Activated naive CD4-positive, alpha-beta T cell (primary cell): ENCODE data around the gene TCP1.
"Not testable (repeated sequence)": the region's sequence is repeated elsewhere in the genome, so short reads cannot be mapped to it uniquely, and the experiment has no call there.

ENCODE experiments used
- DNase-seq, 4 experiments: peaks; one replicate each; lab custom pipeline; 2025; lab: John Stamatoyannopoulos, UW

TCP1 gene

DNA sequence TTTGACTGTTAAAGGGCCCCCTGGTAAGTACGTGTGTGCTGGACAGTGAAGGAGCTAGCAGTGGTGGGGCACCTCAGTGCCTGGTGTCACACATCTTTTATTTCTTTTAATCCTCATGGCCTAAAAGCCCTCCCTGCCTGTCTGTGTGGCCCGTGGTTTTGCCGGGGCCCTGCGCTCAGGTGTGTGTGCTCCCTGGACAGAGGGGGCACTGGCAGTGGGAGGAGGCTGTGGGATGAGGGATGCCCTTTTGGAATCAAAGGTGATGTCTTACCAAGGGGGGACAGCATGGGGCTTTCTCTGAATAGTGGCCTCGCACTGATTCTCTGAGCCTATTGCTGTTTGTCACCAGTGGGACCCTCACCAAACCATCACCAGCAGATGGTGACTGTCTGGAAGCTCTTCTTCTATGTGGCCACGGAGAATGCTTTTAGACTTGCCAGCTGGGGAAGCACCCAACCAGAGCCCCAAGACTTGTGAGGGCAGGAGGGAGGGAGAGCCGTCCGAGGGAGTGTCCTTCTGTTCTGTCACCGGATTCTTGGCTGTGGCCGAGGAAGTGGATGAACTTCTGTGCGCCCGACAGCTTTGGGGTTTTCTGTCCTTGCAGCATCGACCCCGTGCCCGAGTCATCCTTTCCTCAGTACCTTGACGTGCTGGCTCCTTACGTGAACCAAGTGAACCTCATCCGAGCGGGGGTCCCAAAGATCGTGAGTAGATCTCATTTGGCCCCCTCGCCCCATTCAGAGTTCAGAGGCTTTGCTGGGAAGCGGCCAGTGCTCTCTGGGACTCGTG is 28.7 kb upstream of the TCP1 start:
- DNase-seq: no peak

DNA sequence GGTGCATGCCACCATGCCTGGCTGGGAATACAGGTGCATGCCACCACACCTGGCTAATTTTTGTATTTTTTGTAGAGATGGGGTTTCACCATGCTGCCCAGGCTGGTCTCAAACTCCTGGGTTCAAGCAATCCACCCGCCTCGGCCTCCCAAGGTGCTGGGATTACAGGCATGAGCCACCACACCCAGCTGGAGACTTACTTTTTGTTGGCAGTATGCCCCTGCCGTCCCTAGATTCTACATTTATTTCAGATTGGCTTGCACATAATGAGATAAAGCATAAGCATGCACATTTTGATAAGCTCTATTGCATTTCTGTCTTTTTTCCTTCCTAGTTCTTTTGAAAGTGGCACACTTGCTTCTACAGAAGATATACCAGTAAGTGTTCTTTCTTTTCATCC is 27.4 kb upstream of the TCP1 start:
- DNase-seq: not testable (repeated sequence)

DNA sequence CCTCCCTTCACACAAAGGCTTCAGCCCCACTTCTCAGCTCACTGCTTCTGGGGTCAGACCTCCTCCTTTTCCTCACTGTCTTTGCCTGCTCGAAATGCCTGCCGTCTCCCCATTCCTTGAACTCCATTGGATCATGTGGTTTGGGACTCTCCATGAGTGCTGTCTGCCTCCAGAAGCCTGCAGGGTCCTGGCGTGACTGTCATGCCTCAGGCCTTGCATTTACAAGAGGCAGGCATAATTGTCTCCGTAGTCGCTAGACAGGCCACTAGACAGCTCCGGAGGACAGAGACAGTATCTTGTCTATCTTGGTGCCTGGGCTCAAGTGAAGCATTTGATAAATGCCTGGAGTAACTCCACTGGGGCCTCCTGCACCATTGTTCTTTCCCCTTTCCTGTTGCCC is 26.0 kb upstream of the TCP1 start:
- DNase-seq: no peak

DNA sequence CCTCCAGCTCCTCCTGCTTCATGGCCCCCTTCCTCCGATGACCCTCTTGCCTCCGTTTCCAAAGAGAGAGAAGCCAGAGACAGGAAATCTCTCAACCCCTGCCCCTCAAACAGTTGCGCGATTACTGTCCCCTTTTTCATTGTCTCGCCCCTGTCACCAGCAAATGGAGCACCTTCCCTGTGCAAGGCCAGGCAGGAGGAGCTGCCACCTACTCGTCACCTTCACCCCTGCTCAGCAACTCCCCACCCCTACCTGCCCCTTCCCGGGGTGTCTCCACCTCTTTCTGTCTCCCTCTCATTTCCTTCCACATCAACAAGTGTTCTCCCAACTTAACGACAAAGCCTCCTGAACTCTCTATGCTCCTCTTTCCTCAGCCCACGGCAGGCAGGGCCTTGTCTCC is 24.4 kb upstream of the TCP1 start:
- no peak for DNase-seq

DNA sequence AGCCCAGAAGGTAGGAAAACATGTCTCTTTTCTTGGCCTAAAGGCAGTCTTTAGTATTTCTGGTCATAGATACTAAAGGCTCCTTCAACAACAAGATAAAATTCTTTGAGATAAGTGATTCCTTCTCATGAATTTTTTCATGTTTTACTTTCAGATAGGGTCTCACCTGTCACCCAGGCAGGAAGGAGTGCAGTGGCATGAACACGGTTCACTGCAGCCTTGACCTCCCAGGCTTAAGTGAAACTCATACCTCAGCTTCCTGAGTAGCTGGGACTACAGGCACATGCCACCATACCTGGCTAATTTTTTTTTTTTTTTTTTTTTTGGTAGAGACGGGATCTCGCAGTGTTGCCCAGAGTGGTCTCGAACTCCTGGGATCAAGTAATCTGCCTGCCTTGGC is 19.7 kb upstream of the TCP1 start:
- no peak for DNase-seq

DNA sequence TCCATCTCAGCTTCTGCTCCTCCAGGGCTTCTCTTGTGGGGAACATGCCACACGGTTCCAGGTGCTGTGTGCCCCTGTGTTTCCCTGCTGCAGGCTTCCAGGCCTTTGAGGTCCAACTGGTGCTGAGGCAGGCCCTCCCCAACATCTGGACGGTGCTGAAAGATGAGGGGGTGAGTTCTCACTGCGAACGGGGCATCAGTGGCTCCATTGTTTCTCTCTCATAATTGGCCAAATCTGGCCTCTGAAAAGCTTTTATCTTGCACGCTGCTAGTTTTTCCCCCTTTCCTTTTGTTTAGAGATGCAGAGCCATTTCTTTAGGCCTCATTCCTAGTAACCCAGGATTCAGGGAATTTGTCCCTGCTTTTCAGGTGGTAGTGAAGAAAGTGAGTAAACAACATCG is 19.2 kb upstream of the TCP1 start:
- DNase-seq: no peak

DNA sequence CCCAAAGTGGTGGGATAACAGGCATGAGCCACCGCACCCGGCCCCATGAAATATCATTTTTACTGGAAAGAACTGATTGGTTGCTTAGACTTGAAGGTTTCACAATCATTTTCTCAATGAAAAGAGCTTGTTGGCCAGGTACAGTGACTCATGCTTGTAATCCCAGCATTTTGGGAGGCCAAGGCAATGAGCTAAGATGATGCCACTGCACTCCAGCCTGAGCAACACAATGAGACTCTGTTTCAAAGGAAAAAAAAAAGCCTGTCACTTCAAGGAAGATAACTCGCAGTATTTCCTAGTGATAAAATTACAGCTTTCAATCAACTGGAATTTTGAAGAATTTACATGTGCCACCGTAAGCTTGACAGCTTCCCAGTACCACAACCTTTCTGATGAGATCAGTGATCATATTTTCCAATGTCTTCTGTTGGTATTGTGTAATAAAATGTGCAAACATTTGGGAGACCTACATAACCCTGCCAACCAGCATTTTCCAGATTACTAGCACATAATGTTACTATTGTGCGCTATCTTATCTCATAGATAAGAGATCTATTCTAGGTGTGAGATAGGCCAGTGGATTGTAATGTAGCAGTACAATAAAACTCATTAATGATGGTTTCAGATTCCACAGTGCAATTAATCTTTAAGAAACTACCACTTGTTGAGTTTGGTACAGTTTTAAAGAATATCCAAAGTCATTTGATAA is 17.9 kb upstream of the TCP1 start:
- no peak for DNase-seq

DNA sequence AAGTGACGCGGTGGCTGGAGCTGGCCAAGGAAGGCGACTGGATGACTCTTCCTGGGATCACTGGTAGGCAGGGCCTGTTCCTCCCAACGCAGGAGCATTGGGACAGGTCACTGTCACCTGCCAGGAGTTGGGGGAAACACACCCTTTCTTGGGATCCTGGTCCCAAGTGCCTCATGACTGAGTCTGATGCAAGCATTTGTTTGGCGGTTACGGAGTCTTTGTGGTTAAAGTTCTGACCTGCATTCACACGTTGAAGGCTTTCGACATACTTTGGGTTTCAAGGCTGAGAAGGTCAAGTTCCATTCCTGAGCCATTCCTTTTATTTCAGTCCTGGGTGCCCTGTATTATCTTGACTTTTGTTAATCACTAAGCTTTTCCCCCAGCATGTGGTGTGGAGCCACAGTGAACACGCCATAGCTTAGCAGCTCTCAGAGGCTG is 16.6 kb upstream of the TCP1 start:
- no peak for DNase-seq

DNA sequence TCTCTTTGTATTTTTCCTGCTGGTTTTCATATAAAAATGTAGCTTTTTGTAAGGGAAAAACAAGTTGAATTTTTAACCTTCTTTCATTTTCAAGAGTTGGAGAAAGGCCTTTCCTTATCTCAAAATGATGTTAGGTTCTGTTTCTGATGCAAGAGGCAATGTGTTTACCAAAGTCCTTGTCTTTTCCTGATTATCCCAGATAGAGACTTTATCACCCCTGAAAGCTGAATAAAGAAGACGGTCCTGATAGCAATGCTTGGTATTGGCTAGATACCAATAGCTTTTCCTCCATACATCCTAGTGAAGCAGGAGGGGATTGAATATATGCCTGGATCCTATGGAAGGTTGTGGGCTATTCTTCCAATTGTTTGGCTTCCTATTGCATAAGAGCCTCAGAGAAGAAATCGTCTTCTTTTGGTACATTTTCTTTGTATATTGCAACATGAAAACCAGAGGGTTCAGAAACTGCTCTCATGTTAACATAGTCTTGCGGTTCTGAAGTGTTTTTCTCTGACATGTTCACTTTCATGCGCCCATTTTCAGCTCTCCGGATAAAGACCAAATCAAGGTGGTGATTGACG is 16.1 kb upstream of the TCP1 start:
- DNase-seq: no peak

DNA sequence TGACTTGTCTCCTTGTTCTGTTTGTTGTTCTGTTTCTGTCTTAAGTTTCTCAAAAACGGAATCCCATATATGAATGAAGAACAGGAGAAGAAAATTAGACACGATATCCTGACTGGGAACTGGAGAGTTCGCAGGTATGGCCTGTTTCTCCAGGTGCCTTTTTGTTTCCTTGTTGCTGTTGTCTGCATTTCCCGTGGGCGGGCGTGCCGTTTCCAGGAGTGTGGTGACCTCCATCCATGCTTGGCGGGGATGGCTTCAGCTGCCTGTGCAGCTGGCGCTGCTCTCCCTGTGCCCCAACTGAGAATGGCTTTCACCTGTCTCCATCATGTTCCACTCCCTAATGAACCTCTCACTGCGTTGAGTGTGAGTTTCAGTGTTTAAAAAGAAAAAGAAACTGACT is 15.1 kb upstream of the TCP1 start:
- DNase-seq: no peak

DNA sequence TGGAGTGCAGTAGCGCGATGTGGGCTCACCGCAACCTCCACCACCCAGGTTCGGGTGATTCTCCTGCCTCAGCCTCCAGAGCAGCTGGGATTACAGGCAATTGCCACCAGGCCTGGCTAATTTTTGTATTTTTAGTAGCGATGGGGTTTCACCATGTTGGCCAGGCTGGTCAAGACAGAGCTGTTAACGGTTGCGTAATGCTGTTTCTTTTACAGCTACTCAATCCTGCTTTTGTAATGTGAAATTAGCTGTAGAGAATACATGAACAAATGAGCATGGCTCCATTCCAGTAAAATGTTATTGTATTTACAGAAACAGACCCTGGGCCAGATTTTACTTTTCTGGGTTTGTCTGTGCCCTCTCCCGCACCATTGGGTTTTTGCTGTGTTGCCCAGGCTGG is 12.5 kb upstream of the TCP1 start:
- no peak for DNase-seq

DNA sequence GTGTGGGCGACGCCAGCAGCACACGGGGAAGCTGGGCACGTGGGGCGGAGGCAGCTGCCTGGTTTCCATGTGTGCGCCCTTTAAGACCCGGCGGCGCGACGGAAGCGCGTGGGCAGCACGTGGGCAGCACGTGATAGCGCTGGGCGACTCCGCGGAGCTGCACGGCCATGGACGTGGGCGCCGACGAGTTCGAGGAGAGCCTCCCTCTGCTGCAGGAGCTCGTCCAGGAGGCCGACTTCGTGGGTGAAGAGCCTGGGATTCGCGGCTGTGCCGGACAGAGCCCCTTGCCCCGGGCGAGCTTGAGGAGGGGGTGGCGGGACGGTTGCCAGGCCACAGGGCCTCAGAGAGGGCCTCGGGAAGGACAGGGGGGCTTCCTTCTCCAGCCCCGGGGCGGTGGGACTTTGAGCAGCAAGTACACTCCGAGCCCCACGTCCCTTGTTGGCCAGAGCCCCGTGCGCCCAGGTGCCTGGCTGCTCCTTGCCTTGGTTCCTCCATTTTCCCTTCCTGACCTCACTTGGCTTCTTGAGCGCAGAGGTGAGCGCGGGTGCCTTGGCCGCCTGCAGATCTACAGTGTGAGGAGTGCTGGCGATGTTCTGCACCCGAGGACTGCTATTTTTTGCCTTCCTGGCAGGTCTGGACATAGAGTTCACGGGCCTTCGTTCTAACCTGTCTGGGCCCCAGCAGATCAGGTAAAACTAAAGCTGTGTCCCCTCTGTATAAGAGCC is 10.9 kb upstream of the TCP1 start, which contains the start of gene PNLDC1:
Gene PNLDC1 (plus strand): TSS at position 136 of the 725 bp plus-strand sequence. CDS start 32 bp downstream, at position 168.
- no peak for DNase-seq

DNA sequence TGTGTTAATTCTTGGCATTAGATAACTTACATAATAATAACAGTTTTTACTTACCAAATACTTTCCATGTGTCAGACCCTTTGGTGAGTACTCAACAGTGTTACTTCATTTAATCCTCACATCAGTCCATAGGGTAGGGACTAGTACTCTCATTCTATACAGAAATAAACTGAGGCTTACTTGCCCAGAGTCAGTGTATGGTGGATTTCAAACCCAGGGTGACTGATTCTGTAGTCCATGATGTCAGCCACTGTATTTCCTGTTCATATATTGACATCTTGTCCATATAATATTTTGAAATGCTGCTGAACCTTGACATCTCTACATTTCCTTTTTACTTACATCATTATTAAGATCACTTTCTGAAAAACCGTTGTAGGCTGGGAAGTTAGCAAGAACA is 8.2 kb upstream of the TCP1 start:
- DNase-seq: no peak

DNA sequence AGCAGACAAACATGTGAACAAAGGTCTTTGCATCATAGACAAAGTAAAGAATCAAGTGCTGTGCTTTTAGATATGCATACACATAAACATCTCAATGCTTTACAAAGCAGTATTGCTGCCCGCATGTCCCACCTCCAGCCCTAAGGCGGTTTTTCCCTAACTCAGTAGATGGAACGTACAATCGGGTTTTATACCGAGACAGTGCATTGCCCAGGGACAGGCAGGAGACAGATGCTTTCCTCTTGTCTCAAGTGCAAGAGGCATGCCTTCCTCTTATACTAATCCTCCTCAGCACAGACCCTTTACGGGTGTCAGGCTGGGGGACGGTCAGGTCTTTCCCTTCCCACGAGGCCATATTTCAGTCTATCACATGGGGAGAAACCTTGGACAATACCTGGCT is 5.6 kb upstream of the TCP1 start:
- DNase-seq: not testable (repeated sequence)

DNA sequence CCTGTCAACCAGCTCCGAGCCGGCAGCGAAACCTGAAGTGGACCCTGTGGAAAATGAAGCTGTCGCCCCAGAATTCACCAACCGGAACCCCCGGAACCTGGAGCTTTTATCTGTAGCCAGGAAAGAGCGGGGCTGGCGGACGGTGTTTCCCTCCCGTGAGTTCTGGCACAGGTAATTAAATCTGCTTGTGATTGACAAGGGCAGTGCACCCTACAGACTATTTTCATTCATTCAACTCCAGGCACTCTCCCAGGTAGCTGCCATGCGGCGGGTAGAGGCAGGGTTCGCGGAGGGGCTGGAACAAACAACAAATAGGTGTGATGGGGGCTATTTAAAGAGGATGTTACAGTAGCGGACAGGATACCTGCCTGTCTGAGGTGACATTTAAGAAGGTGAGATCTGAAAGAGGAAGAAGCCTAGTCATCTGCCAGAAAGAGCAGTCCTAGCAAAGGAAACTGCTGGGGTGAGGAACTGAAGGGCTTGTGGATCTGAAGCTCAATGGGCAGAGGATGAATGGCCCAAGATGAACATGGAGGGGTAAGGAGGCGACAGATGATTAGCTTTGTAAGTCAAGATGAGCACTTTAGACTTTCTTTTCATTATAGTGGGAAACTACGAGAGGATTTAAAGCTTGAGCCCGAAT is 1.7 kb upstream of the TCP1 start:
- DNase-seq: no peak

DNA sequence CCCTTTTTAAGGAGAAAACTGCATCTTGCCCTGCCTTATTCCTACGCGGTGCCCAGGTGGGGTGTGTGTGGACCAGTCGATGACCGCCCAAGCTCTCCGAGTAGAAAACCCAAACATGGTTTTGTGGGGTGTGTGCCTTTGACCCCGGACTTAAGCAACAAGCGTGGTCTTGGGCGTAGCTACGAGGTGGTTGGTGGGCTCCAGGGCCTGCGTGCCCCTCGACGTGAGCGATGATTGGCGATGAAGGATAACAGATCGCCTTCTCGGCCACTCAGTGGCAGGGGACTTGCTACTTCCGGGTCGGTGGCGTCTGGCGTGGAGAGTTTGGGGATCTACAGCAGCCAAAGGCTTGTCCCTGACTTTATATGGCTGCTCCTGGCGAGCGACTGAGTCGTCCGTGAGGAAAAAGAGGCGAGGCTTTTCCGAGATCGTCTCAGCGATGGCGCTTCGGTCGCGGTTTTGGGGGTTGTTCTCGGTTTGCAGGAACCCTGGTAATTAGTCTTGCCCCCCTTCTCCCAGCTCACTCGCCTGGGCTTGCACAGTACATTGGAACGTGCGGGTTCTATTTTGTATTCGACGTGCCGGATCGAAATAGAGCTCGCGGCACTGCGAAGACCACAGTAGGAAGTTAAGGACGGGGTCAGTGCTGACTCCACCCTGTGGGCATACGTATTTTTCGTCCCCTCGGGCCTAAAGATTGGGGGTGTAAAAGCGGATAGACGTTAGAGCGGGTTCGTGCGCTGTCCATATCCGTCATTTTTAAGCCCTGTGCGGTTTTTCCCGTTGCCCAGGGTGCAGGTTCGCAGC is 950 bp upstream of the TCP1 start, which contains the start of gene MRPL18:
Gene MRPL18 (plus strand): TSS at position 319 of the 807 bp plus-strand sequence. CDS start 121 bp downstream, at position 440.
- DNase-seq: peak; percentile 54 to 80 (median 66)

DNA sequence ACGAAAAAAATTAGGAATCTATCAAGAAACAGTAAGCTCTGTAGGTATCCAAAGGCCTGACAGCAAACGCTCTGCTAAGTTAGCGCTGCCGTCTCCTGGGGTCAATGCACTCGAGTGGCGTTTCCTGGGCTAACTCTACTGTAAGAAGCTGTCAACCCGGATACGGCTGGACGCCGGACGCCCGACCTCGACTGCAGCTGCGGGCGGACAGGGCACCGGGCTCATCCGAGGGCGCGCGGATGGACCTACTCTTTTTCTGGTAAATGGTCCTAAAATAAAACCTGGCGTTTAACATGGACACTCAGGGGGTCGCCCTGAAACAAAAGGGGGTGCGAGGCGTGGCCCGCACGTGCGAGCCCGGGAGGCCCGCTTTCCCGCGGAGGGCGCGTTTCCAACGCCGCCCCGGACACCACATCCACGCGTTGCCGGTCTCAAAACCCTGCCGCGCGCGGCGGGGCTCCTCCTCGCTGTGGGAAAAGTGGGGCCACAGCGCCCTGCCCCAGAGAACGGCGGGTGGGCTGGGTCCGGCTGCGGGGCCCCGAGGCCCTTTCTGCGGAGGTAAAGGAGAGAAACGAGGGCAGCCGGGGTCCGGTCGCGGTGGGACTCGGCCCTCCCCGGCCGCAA is 537 bp downstream of the TCP1 start:
- peak in 2 of 4 experiments; percentile 31 to 40 for DNase-seq

DNA sequence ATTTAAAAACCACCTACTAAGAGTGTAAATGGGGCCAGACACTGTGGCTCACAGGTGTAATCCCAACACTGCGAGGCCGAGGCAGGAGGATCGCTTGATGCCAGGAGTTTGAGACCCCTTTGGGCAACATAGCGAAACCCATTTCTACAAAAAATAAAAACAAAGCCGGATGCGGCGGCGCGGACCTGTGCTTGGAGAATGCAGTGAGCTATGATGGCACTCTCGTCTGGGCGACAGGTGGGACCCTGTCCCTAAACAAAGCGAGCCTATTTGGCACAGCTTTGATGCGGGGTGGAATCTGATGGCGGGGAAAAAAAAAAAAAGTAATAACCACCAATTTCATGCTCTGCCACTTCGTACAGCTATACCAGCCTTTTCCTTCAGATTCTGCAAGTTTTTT is 1.1 kb downstream of the TCP1 start:
- no peak for DNase-seq

DNA sequence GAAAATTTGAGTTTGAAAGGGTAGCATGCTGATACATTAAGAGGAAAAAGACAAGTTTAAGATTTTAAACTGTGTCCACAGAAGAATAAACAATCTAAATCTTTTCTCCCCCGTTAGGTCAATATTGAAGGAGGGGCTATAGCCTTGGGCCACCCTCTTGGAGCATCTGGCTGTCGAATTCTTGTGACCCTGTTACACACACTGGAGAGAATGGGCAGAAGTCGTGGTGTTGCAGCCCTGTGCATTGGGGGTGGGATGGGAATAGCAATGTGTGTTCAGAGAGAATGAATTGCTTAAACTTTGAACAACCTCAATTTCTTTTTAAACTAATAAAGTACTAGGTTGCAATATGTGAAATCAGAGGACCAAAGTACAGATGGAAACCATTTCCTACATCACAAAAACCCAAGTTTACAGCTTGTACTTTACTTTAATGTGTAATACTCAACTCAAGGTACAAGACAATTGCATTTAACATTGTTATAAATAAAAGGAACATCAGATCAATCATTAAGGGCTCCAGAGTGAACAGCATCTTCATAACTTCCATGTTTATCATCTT is 10.8 kb downstream of the TCP1 start:
- no peak for DNase-seq

DNA sequence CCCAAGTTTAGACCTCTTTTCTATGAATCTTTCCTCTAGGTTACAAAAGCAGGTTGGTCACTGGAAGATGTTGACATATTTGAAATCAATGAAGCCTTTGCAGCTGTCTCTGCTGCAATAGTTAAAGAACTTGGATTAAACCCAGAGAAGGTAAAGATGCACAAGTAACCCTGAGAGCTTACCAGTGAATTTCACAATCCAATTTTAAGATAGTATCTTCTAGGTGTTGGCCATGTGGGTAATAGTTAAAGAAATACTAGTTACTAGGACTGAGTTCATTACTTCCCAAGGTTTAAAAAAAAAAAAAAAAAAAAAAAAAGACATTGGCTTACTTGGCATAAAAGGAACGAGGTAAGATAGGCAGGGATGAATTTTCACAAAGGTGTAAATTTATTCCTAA is 11.3 kb downstream of the TCP1 start:
- DNase-seq: no peak
